Panc1 (cell line): ENCODE measurements around the gene EMC1.

ENCODE experiments used
- CTCF ChIP-seq: fragments of 450-650 bp; IDR thresholded peaks from 2 replicates; pipeline ENCODE4 v1.5.1; 2017; ENCODE audit warnings: mild to moderate bottlenecking
- POLR2AphosphoS5 ChIP-seq: IDR thresholded peaks from 2 replicates; pipeline ENCODE4 v1.6.1; 2012; ENCODE audit warnings: mild to moderate bottlenecking, low read depth, low read length, moderate library complexity
- TCF7L2 ChIP-seq: IDR thresholded peaks from 2 replicates; pipeline ENCODE4 v1.6.1; 2011; ENCODE audit warnings: mild to moderate bottlenecking, low read depth, low read length, inconsistent platforms

GRCh38 chr1:19206947-19207346 lies 44.4 kb downstream of the EMC1 start:
- TF ChIP-seq CTCF: no peak
- no peak for TF ChIP-seq POLR2AphosphoS5
- TF ChIP-seq TCF7L2: no peak
